GM19099 (cell line): Measurements from ENCODE around the gene CCDC78.

Experiments used
- POLR2A ChIP-seq: IDR thresholded peaks from 3 replicates; pipeline ENCODE4 v1.6.1; 2011; ENCODE audit warnings: low read depth; ENCODE audit not compliant: insufficient read length; ENCODE audit errors: extremely low read depth

CCDC78 gene

DNA sequence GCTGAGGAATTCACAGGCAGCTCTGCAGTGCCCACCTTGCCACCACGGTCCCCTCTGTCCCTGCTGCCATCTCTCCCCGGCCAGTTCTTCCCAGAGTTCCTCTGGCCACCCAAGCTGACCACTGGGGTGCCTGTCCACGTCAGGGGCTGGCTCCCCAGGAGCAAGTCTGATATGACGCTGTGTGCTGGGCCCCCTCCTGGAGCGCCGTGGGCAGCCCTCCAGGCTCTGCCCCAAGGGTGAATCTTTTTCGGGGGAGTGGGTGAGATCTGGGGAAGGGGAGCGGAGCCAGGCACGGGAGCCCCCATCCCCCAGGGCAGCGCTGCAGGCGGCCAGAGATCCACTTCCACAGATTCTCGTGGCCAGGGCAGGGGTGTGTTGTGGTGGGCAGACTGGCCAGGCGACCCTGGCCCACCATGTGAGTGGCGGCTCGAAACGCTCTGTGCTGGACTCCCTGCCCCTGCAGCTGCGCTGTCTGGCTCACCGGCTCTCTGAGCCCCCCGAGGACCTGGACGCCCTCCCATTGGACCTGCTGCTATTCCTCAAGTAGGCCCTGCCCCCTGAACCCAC, 38.0 kb upstream of the CCDC78 start:
- TF ChIP-seq POLR2A, result no peak

DNA sequence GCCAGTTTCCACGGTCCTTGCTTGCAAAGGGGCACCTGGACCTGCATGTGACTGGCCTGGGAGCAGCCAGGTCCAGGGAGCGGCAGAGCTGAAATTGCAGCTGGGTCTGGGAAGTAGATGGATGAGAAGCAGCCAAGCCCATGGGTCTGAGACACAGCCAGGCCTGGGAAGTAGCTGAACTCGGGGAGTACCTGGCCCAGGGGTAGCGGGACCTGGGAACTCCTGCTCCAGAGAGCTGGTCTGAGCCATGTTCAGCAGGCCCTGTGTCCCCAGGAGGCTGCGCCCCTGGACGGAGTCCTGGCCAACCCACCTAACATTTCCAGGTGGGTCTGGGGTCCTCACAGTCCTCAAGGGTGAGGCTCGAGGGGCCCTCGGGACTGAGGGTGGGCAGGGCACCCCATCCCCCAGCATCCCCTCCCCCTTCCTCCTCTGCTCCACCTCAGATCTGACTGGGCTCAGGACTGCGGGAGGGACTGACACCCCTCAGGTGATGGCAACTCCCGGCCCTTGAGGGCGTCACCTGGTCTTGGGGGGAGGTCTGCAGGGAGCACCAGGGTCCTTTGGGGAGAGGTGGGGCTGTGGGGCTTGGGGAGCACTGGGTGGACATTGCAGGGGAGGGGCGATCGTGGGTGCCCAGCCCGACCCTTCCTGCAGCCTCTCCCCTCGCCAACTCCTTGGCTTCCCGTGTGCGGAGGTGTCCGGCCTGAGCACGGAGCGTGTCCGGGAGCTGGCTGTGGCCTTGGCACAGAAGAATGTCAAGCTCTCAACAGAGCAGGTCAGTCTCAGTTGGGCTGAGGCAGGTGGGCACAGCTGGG, 37.3 kb upstream of the CCDC78 start:
- no peak for TF ChIP-seq POLR2A

DNA sequence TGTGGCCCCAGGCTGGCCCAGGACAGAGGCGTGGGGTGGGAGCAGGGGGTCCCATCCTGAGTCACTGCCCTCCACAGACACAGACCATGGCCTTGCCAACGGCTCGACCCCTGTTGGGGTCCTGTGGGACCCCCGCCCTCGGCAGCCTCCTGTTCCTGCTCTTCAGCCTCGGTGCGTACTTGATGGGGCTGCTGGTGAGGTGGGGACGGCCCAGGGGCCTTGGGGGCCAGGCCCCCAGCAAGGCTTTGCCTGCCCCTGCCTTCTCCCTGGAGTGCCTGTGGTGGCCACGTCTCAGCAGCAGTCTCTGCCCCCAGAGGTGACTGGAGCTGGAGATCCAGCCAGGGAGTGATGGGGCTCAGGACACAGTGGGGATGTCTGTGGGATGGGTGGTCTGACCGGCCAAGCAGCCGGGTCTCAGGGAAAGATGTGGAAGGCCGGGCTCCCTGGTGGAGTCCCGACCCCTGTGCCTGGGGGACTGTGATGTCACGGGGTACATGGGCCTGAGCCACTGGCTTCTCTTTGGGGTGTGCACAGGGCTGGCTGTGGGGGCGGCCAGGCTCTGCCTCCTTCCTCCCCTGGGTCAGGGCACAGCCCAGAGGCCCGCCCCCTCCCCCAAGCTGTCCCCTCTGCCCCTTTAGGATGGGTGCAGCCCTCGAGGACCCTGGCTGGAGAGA, 36.5 kb upstream of the CCDC78 start:
- no peak for TF ChIP-seq POLR2A

DNA sequence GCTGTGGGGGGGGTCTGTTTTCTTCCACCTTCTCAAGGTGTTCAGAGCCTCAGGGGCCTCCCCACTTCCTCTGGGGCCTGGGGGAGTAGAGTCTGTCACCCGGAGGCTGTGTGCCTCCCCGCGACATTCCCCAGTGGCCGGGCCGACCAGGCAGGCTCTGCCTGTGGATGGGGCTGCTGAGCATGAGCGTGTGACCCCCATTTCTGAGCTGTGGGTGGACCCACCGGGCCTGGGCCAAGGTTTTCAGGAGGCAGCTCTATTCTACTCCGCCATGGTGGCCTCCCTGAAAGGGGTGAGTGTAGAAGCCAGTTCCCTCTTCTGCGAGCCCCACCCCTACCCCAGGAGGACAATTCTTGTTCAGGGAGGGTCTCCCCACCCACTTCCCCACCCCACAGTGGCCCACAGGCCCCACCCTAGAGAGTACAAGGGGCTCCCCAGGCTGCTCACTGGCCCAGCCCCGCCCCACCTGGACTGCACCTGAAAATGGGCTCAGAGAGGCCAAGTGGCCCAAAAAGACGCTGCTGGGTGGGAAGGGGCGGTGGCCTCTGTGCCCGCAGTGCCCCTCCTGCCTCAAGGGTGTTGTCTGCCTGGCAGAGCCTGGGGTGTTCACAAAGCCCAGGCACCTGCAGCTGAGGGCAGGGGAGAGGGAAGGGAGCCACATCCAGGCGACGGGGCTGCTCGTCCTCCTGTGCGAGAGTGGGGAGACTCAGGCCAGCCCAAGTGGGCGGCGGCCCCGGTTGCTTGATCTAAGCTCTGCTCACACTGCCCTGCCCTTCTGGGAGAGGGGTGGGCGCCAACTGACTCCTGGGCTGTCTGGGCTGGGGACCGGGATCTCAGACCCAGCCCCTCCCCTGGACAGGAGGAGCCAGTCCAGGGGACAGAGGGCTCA, 35.6 kb upstream of the CCDC78 start:
- TF ChIP-seq POLR2A, result no peak

DNA sequence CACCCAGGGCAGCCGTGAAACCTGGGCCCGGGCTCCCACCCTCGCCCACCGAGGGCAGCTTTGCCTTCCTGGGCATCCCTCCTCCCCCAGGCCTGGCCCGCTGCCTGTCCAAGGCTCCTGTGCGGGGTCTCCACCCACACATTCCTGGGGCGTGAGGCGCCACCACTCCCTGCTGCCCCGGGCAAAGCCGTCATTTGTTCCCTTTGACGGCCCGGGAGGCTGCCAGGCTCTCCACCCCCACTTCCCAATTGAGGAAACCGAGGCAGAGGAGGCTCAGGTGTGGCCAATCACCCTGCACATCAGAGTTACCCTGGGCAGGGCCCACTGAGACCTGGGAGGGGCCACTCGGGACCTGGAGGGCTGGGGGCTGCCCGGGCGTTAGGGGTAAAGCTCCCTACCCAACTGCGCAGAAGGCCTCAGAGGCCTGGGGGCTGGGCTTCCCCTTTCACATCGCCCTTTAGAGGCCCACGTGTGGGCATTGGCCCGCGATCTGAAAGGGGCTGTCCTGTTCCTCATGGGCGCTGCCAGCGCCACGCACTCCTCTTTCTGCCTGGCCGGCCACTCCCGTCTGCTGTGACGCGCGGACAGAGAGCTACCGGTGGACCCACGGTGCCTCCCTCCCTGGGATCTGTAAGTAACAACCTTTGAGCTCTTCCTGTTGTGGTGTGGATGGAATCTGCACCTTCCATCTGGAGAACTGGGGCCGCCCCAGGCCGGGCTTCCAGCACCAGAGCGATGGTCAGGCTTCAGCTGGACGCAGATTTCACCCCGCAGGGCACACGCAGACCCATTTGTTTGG, 34.5 kb upstream of the CCDC78 start, which contains the start of gene MSLN:
TSS of gene MSLN (plus strand) at position 190 of the 799 bp plus-strand sequence. CDS start 1,947 bp downstream, outside the sequence.
- no peak for TF ChIP-seq POLR2A

DNA sequence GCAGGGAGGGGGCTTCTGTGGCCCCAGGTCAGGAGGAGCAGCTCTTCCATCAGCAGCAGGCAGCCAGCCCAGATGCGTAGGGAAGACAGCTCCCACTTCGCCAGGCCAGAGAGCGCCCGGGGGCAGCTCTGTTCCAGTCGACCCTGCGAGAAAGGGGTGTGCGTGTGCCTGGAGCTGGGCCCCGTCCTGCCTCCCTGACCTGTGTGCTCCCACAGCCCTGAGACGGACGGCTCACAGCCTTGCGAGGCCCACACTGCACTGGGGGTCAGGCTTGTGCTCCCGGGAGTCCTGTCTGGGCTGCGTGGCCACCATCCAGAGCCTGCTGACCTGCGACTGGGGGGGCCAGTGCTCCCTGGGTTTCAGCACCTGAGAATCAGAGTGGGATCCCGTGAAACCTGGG, 33.8 kb upstream of the CCDC78 start:
- TF ChIP-seq POLR2A, result no peak

DNA sequence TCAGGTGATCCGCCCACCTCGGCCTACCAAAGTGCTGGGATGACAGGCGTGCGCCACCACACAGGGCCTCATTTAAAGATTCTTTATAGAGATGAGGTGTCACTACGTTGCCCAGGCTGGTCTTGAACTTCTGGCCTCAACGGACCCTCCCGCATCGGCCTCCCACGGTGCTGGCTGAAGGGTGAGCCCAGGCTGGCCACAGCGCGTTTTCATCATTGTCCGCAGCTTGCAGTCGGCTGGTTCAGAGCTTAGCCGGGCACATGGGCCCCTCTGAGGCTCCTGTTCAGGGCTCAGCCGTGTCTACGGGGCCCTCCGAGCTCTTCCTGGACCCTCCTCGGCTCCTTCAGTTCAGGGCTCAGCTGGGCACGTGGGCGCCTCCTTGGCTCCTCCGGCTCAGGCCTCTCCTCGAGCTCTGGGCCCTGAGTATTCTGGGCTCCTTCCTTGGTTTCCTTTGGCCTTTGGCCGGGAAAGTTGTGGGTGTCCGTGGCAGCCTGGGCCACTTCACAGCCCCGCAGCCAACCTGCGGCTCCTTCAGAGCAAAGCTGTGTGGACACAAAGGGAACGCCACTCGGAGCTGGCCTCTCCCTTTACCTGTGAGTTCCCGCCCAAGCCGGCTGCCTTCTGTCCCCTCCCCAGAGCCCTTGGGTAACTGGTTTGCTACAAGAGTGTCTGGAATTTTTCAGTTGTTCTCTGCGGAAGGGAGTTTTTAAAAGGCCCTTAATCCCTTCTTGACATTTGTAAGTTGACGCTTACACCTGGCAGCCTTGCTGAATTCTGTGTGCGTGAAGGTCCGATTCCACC, 33.1 kb upstream of the CCDC78 start:
- no peak for TF ChIP-seq POLR2A

DNA sequence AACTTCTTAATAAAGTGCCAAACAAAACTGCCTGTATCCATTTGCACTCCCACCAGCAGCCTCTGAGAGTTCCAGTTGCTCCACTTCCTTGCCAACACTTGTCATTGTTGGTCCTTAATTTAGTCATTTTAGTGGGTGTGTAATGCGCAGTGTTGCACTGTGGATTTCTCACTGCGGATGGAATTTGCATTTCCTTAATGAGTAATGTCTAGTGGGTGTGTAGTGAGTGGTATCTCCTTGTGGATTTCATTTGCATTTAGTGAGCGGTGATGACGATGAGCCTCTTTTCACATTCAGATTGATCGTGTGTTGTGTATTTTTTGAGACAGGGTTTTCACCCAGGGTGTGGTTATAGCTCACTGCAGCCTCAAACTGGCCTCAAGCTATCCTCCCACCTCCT, 30.2 kb upstream of the CCDC78 start:
- TF ChIP-seq POLR2A, result no peak

DNA sequence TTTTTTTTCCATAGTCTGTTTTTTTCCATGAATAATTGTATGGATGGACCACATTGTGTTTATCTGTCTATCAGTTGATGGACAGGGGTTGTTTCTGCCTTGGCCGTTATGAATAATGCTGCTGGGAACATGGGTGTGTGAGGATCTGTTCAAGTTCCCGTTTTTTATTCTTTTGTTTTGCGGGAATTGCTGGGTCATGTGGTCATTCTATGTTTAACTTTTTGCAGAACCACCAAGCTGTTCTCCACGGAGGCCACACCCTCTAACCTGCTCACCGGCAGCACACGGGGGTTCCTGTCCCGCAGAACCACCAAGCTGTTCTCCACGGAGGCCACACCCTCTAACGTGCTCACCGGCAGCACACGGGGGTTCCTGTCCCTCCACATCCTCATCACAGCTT, 28.4 kb upstream of the CCDC78 start:
- no peak for TF ChIP-seq POLR2A

DNA sequence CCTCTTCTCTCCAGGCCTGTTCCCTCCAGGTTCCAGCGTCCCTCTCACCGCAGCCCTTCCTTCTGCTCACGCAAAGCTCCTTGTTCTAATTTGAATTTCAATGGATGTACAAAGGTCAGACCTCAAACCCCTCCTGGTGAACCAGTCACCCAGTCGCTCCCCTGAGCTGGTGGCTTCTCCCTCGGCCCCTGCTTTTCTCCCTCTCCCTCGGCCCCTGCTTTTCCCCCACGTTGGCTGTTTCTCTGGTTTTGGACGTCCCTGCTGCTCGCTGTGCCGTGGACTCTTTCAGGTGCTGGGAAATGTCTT, 25.7 kb upstream of the CCDC78 start:
- TF ChIP-seq POLR2A, result no peak

DNA sequence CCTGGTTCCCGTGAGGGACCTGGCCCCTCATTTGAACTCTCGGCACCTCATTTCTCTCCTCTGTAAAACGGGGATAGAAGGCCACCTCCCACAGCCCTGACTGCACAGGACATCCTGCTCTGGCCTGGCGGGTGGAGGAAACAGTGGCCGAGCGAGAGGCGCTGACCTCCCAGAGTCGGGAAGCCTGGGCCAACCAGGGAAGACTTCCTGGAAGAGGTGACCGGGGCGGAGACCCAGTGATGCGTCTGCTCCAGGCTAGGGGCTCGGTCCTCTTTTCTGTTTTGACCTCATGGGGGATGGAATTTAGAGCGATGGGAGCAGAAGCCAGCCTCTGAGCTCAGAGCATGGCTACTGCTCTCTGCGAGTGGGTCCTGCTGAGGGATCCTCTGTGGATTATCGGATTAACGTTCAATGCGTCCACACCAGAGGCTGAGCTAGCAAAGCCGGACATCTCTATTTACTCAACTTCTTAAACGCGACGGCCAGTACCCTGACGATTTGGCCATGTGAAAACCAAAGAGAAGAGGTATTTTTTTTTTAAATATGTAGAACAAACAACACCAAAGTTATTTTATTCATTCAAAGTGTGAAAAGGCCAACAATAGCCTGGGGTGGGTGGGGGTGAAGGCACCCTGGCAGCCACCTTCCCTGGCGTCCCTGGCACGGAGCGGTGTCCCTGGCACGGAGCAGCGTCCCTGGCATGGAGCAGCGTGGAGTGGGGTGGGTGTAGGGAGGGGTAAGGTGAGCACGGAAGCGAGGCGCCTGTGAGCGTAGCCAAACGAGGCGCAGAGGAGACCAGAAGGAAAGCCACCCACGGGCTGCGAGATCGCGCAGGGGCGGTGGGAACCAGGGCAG, 25.1 kb upstream of the CCDC78 start:
- TF ChIP-seq POLR2A, result no peak

DNA sequence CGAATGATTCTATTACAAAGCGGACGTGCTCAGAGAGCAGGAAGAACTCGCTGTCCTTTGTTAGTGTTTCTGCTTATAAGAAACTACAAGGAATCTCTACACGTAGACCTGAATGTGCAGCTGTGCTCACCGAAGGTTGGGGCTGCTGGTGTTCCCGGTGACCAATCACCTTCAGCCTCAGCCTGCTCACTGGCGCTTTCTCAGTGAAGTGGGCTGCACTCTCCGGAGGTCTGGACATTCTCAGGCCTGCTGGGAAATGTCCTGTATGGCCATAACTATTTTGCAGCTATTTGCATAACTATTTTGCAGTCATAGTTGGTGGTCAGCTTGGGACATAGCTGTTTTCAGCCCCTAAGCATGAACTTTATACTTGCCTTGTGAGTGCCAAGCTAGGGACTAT, 24.2 kb upstream of the CCDC78 start:
- no peak for TF ChIP-seq POLR2A

DNA sequence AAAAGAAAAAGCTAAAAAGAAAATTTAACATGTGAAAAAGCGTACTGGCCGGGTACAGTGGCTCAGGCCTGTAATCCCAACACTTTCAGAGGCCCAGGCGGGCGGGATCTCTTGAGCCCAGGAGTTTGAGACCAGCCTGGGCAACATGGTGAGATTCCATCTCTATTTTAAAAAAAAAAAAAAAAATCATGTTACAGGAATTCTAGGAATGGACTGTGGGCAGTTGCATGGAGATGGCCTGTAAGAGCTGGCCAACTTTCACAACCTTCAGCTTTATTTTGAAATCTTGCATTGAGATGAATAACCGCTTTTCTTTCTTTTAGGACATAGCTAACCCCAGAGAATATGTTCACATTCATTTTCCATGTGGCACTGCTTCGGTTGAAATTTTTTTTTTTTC, 22.8 kb upstream of the CCDC78 start:
- TF ChIP-seq POLR2A, result no peak
